SU-DHL-6 (cell line): Measurements from ENCODE around the gene DENND5A.
"Not testable (repeated sequence)": the region's sequence is repeated elsewhere in the genome, so short reads cannot be mapped to it uniquely, and the experiment has no call there.

Experiments
- H2AFZ ChIP-seq: fragments of 200-600 bp; sonication (generic); 2 replicates; pipeline ENCODE4 v1.6.1; 2014; ENCODE audit warnings: low read depth, mild to moderate bottlenecking, moderate library complexity, mixed read lengths, antibody characterized with exemption, low read length; ENCODE audit not compliant: severe bottlenecking
- H3F3A ChIP-seq: fragments of 200-600 bp; shearing (Covaris generic); 2 replicates; pipeline ENCODE4 v1.6.0; 2016; ENCODE audit warnings: antibody characterized with exemption, mild to moderate bottlenecking; ENCODE audit not compliant: insufficient read depth
- H3K27ac ChIP-seq: fragments of 200-600 bp; sonication (generic); 2 replicates; pipeline ENCODE4 v1.5.1; 2016; ENCODE audit warnings: low read depth, mild to moderate bottlenecking, low read length, moderate library complexity, mixed read lengths
- H3K27me3 ChIP-seq: fragments of 200-600 bp; sonication (generic), shearing (Covaris generic); 2 replicates; pipeline ENCODE4 v1.6.0; 2014; ENCODE audit warnings: mild to moderate bottlenecking, low read length
- H3K36me3 ChIP-seq: fragments of 200-600 bp; sonication (generic); 2 replicates; pipeline ENCODE4 v1.6.1; 2014; ENCODE audit warnings: mild to moderate bottlenecking, low read length, mixed read lengths
- H3K4me2 ChIP-seq: fragments of 300-600, 200-600 bp; shearing (Covaris generic), sonication (generic); 2 replicates; pipeline ENCODE4 v1.6.0; 2014; ENCODE audit warnings: low read length, low read depth, mild to moderate bottlenecking; ENCODE audit not compliant: poor library complexity, severe bottlenecking
- H3K4me3 ChIP-seq: fragments of 200-600 bp; sonication (generic); 2 replicates; pipeline ENCODE4 v1.5.1; 2014; ENCODE audit warnings: antibody characterized with exemption, low read length, mild to moderate bottlenecking, mixed read lengths; ENCODE audit not compliant: insufficient read depth, poor library complexity, severe bottlenecking
- H3K79me2 ChIP-seq: fragments of 200-600 bp; sonication (generic); 2 replicates; pipeline ENCODE4 v1.6.1; 2014; ENCODE audit warnings: mild to moderate bottlenecking, low read length, moderate library complexity; ENCODE audit not compliant: insufficient read depth
- H3K9ac ChIP-seq: fragments of 200-600 bp; sonication (generic); 2 replicates; pipeline ENCODE4 v1.7.0; 2014; ENCODE audit warnings: mild to moderate bottlenecking, low read length
- H3K9me2 ChIP-seq: fragments of 200-600 bp; sonication (generic); replicated peaks from 2 replicates; pipeline ENCODE4 v1.6.1; 2014; ENCODE audit warnings: low read length; ENCODE audit not compliant: insufficient read depth
- H3K9me3 ChIP-seq: fragments of 200-600 bp; sonication (generic); 2 replicates; pipeline ENCODE4 v1.6.1; 2014; ENCODE audit warnings: low read length, mixed read lengths; ENCODE audit not compliant: insufficient read depth
- H4K20me1 ChIP-seq: fragments of 200-600 bp; sonication (generic); 2 replicates; pipeline ENCODE4 v1.6.1; 2014; ENCODE audit warnings: low read depth, mild to moderate bottlenecking, antibody characterized with exemption, low read length, moderate library complexity, mixed read lengths
- EZH2phosphoT487 ChIP-seq: fragments of 200-600 bp; sonication (generic), shearing (Covaris generic); conservative IDR thresholded peaks from 2 replicates; pipeline ENCODE4 v1.6.1; 2018; ENCODE audit warnings: mild to moderate bottlenecking, antibody characterized with exemption, low read length, moderate library complexity, mixed read lengths
- TF ChIP-seq, protein P1 (sequence below): fragments of 200-600 bp; sonication (generic); IDR thresholded peaks from one replicate; pipeline ENCODE4 v1.5.1; 2017; ENCODE audit warnings: antibody characterized with exemption, mild to moderate bottlenecking, low read length, moderate library complexity; ENCODE audit not compliant: insufficient read depth, poor library complexity, severe bottlenecking

Gene DENND5A

DNA sequence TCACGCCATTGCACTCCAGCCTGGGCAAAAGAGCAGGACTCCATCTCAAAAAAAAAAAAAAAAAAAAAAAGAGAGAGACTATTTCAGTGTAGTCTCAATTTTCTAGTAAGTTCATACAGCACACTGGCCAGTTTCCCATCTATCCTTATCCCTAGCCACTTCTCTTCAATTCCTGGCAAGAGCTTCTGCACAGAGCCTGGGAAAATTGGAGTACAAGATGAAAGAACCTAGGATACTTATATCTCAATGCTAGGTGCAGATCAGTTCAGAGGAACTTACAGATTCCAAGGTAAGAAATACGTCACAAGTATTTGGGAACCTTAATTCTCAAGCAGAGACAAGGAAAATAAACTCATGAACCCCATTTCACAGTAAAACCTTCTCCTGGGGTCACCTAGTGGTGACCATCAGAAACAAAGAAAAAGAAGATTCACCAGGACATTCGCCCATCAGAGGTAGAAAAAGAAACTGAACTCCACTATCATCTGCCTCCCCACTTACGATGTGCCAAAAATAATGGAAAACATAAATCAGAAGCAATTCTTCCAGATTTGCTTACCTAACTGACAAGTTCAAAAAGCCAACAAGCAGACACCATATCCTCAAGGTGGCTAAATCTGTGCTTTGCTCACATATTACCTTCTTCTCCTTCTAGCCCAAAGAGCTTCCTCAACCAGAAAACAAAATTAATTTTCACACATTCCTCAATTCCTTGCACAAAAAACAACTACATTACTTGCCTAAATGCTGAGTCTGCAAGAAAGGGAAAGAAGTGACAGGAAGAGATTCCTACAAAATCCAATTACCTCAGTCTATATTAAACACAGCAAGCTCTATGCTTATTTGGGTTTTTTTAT lies 4.9 kb downstream of the DENND5A start:
- Histone ChIP-seq H4K20me1 (no peaks in the 10 kb centered on the region), H3K36me3 (no peaks in the 10 kb centered on the region), H2AFZ (no peak overlapping the region), H3K27me3 (no peaks in the 10 kb centered on the region), H3K4me2 (no peak overlapping the region), H3K4me3 (no peak overlapping the region), H3K9me3 (no peaks in the 10 kb centered on the region), H3K9me2 (no peaks in the 10 kb centered on the region), H3K27ac (no peak overlapping the region), H3K9ac (no peak overlapping the region), H3K79me2 (no peaks in the 10 kb centered on the region), H3F3A (0 out of 2 replicates have a peak, but pooled peaks cover 8% of the 10 kb centered on the region)
- TF ChIP-seq EZH2phosphoT487: no peak
- TF ChIP-seq, protein P1, sequence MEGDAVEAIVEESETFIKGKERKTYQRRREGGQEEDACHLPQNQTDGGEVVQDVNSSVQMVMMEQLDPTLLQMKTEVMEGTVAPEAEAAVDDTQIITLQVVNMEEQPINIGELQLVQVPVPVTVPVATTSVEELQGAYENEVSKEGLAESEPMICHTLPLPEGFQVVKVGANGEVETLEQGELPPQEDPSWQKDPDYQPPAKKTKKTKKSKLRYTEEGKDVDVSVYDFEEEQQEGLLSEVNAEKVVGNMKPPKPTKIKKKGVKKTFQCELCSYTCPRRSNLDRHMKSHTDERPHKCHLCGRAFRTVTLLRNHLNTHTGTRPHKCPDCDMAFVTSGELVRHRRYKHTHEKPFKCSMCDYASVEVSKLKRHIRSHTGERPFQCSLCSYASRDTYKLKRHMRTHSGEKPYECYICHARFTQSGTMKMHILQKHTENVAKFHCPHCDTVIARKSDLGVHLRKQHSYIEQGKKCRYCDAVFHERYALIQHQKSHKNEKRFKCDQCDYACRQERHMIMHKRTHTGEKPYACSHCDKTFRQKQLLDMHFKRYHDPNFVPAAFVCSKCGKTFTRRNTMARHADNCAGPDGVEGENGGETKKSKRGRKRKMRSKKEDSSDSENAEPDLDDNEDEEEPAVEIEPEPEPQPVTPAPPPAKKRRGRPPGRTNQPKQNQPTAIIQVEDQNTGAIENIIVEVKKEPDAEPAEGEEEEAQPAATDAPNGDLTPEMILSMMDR: no peak

DNA sequence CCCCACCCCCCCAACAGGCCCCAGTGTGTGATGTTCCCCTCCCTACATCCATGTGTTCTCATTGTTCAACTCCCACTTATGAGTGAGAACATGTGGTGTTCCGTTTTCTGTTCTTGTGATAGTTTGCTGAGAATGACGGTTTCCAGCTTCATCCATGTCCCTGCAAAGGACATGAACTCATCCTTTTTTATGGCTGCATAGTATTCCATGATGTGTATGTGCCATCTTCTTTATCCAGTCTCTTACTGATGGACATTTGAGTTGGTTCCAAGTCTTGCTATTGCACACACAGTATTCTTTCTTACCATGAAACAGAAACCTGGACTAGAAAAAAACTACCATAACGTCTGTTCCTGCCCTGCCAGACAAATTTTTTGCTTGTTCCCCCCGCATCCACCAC lies 6.9 kb downstream of the DENND5A start:
- H3K9ac ChIP-seq, H3K79me2 ChIP-seq, H3K4me3 ChIP-seq, H3K9me3 ChIP-seq, H3K27ac ChIP-seq, H3F3A ChIP-seq, H2AFZ ChIP-seq, H4K20me1 ChIP-seq, H3K4me2 ChIP-seq, H3K9me2 ChIP-seq, H3K36me3 ChIP-seq, H3K27me3 ChIP-seq: not testable (repeated sequence)

DNA sequence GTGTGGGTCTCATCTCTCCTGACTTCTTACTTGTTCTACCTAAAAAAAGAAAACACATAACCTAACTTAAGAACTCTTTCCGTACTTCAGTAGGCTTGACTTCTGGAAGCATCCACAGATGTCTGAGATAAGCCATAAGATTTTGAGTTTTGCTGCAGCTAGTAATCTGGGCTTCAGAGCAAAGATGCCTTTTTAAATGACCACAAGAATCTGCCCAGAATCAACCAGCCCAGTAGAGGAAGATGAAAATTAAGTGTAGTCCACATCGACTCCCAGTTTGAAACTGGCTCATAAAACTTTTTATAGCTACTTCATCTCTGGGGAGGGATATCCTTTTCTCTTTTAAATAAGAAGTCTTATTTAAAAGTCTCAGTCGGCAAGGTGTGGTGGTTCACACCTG lies 10.7 kb downstream of the DENND5A start:
- no peaks in the 10 kb centered on the region for H3K36me3 ChIP-seq
- no peaks in the 10 kb centered on the region for H3F3A ChIP-seq
- no peaks in the 10 kb centered on the region for H3K27me3 ChIP-seq
- no peak overlapping the region for H3K4me3 ChIP-seq
- TF ChIP-seq, protein P1: no peak
- no peak overlapping the region for H3K4me2 ChIP-seq
- no peak overlapping the region for H3K9ac ChIP-seq
- no peaks in the 10 kb centered on the region for H3K79me2 ChIP-seq
- H3K9me3 ChIP-seq: no peaks in the 10 kb centered on the region
- H3K27ac ChIP-seq: no peak overlapping the region
- no peaks in the 10 kb centered on the region for H3K9me2 ChIP-seq
- H2AFZ ChIP-seq: no peak overlapping the region
- H4K20me1 ChIP-seq: no peaks in the 10 kb centered on the region

DNA sequence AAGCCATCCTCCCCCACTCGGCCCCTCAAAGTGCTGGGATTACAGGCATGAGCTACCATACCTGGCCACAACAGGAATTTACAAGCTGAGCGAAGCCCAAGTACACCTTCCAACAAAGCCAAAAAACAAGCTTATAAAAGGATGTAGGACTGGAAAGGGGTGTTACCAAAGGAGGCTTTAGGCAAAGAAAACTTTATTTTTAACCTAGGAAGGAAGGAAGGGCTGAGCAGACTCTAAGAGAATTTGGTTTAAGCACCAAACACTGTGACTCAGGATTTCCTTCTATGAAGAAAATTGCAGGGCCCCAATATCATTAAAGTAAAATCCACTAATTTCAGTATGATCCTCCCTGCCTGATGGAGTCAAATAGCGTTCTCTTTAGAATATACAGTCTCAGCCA lies 12.1 kb downstream of the DENND5A start:
- H3K27ac ChIP-seq: no peak overlapping the region
- no peaks in the 10 kb centered on the region for H4K20me1 ChIP-seq
- no peaks in the 10 kb centered on the region for H3K79me2 ChIP-seq
- no peak overlapping the region for H2AFZ ChIP-seq
- H3K36me3 ChIP-seq: no peaks in the 10 kb centered on the region
- H3K9ac ChIP-seq: no peak overlapping the region
- H3K9me3 ChIP-seq: no peaks in the 10 kb centered on the region
- H3F3A ChIP-seq: no peaks in the 10 kb centered on the region
- no peaks in the 10 kb centered on the region for H3K27me3 ChIP-seq
- no peak overlapping the region for H3K4me2 ChIP-seq
- no peaks in the 10 kb centered on the region for H3K9me2 ChIP-seq
- H3K4me3 ChIP-seq: no peak overlapping the region
- no peak for TF ChIP-seq EZH2phosphoT487
